H1 (cell line): ENCODE results near the gene EXD2. TPM values are rescaled to one million over a fixed set of nuclear protein-coding genes. Genes with fewer than 3 reads are reported as not detected.

ENCODE experiments used
- CTCF ChIA-PET: fragments of 300-600 bp; sonication (Branson Sonifier 250); formaldehyde crosslinking; loops from one replicate; lab custom pipeline; 2021; ENCODE audit not compliant: partially characterized antibody; lab: Charles Lee
- POLR2A ChIA-PET: fragments of 300-600 bp; sonication (Branson Sonifier 250); formaldehyde crosslinking; loops from one replicate; lab custom pipeline; 2021; ENCODE audit warnings: inconsistent platforms; ENCODE audit not compliant: partially characterized antibody; lab: Charles Lee
- DNase-seq, 2 experiments: peaks; one replicate each; pipeline versions ENCODE4 v3.0.0 to v3.0.0-alpha.2; 2010 to 2022; ENCODE audit warnings: low spot score in 2 of 2, low read depth in 1 of 2, mixed read lengths in 1 of 2
- FAIRE-seq: peaks from 2 replicates; lab custom pipeline; 2011; peaks lifted over from hg19 to GRCh38; lab: Jason Lieb, UNC
- H2AFZ ChIP-seq: 2 replicates; pipeline ENCODE4 v1.8.1; 2012; ENCODE audit warnings: low read length, inconsistent platforms
- H2AK5ac ChIP-seq: 2 replicates; pipeline ENCODE4 v1.6.1; 2013; ENCODE audit warnings: low read depth, low read length
- H2BK120ac ChIP-seq: replicated peaks from 2 replicates; pipeline ENCODE3; 2013; ENCODE audit warnings: low read depth, low read length, inconsistent platforms
- H2BK12ac ChIP-seq: 2 replicates; pipeline ENCODE4 v1.6.1; 2013; ENCODE audit warnings: low read depth, low read length
- H2BK15ac ChIP-seq: 2 replicates; pipeline ENCODE4 v1.6.1; 2013; ENCODE audit warnings: low read length
- H2BK20ac ChIP-seq: 2 replicates; pipeline ENCODE4 v1.6.1; 2013; ENCODE audit warnings: low read length
- H2BK5ac ChIP-seq: 2 replicates; pipeline ENCODE4 v1.6.1; 2013; ENCODE audit warnings: low read depth, low read length
- H3K14ac ChIP-seq: 2 replicates; pipeline ENCODE4 v1.6.1; 2013; ENCODE audit warnings: inconsistent platforms; ENCODE audit not compliant: insufficient read length
- H3K18ac ChIP-seq: 2 replicates; pipeline ENCODE4 v1.6.1; 2013; ENCODE audit warnings: low read length; ENCODE audit errors: extremely low read depth
- H3K23ac ChIP-seq: 2 replicates; pipeline ENCODE4 v1.6.1; 2013; ENCODE audit warnings: inconsistent platforms; ENCODE audit not compliant: insufficient read length
- H3K23me2 ChIP-seq: 2 replicates; pipeline ENCODE4 v1.6.1; 2013; ENCODE audit warnings: low read depth, low read length
- H3K27ac ChIP-seq: 2 replicates; pipeline ENCODE4 v1.6.1; 2011; ENCODE audit warnings: low read depth, low read length, inconsistent platforms
- H3K27me3 ChIP-seq, 4 experiments: replicated peaks in 1 of 4; 1 replicate in 1 of 4; 2 replicates in 3 of 4; pipeline versions ENCODE4 v1.6.1 to v1.8.1; 2011 to 2013; ENCODE audit warnings: low read length in 3 of 4, mild to moderate bottlenecking in 3 of 4, inconsistent platforms in 2 of 4, mixed read lengths in 2 of 4, moderate library complexity in 1 of 4; ENCODE audit not compliant: control insufficient read depth in 3 of 4, insufficient read depth in 3 of 4; ENCODE audit errors: extremely low read depth in 1 of 4
- H3K36me3 ChIP-seq, 4 experiments: 2 replicates each; pipeline versions ENCODE4 v1.6.1 to v1.8.1; 2011 to 2013; ENCODE audit warnings: mild to moderate bottlenecking in 4 of 4, low read length in 3 of 4, moderate library complexity in 2 of 4, control low read depth in 1 of 4, inconsistent platforms in 1 of 4; ENCODE audit not compliant: insufficient read depth in 4 of 4, control insufficient read depth in 2 of 4
- H3K4ac ChIP-seq: replicated peaks from 2 replicates; pipeline ENCODE3; 2013; ENCODE audit warnings: low read length, low read depth, mixed read lengths, inconsistent platforms; ENCODE audit not compliant: insufficient read length
- H3K4me1 ChIP-seq, 4 experiments: replicated peaks in 1 of 4; 1 replicate in 1 of 4; 2 replicates in 3 of 4; pipeline versions ENCODE4 v1.6.1 to v1.8.1; 2011 to 2013; ENCODE audit warnings: low read length in 3 of 4, inconsistent platforms in 2 of 4, mixed read lengths in 1 of 4; ENCODE audit not compliant: insufficient read depth in 4 of 4, control insufficient read depth in 3 of 4
- H3K4me2 ChIP-seq, 2 experiments: 2 replicates each; pipeline versions ENCODE4 v1.6.1 to v1.8.1; 2011 to 2013; ENCODE audit warnings: low read depth in 2 of 2, low read length in 2 of 2, control low read depth in 1 of 2, inconsistent platforms in 1 of 2, mild to moderate bottlenecking in 1 of 2; ENCODE audit not compliant: insufficient read depth in 1 of 2
- H3K4me3 ChIP-seq, 4 experiments: fragments of 200-600, 300-600 bp in 1 of 4; sonication (generic), shearing (Covaris generic), sonication (Bioruptor Twin) in 1 of 4; 2 replicates each; pipeline versions ENCODE4 v1.5.1 to v1.8.1; 2011 to 2016; ENCODE audit warnings: low read length in 4 of 4, low read depth in 3 of 4, control low read depth in 2 of 4, inconsistent platforms in 2 of 4, mild to moderate bottlenecking in 2 of 4, mixed read lengths in 1 of 4, moderate library complexity in 1 of 4; ENCODE audit not compliant: insufficient read depth in 2 of 4; ENCODE audit errors: extremely low read depth in 1 of 4
- H3K56ac ChIP-seq: replicated peaks from 2 replicates; pipeline ENCODE3; 2013; ENCODE audit warnings: low read depth, mild to moderate bottlenecking, mixed read lengths, low read length, inconsistent platforms; ENCODE audit not compliant: insufficient read length
- H3K79me1 ChIP-seq: 2 replicates; pipeline ENCODE4 v1.6.1; 2013; ENCODE audit warnings: low read depth, low read length, control low read depth
- H3K79me2 ChIP-seq, 2 experiments: 2 replicates each; pipeline versions ENCODE4 v1.6.1 to v1.8.1; 2012 to 2013; ENCODE audit warnings: low read length in 2 of 2, mild to moderate bottlenecking in 2 of 2, inconsistent platforms in 1 of 2; ENCODE audit not compliant: insufficient read depth in 2 of 2, control insufficient read depth in 1 of 2
- H3K9ac ChIP-seq, 4 experiments: replicated peaks in 1 of 4; 1 replicate in 1 of 4; 2 replicates in 3 of 4; pipeline versions ENCODE4 v1.6.1 to v1.8.1; 2011 to 2013; ENCODE audit warnings: low read depth in 3 of 4, low read length in 3 of 4, control low read depth in 2 of 4, mild to moderate bottlenecking in 2 of 4, moderate library complexity in 2 of 4, inconsistent platforms in 1 of 4; ENCODE audit errors: extremely low read depth in 1 of 4
- H3K9me3 ChIP-seq, 2 experiments: 2 replicates each; pipeline versions ENCODE4 v1.6.1 to v1.8.1; 2012 to 2013; ENCODE audit warnings: mild to moderate bottlenecking in 2 of 2, moderate library complexity in 2 of 2, control low read depth in 1 of 2, inconsistent platforms in 1 of 2, low read depth in 1 of 2, low read length in 1 of 2, mixed read lengths in 1 of 2; ENCODE audit not compliant: insufficient read depth in 2 of 2
- H4K20me1 ChIP-seq, 2 experiments: replicated peaks in 1 of 2; 2 replicates each; pipeline versions ENCODE3 to v1.8.1; 2011 to 2013; ENCODE audit warnings: inconsistent platforms in 2 of 2, low read length in 2 of 2, mild to moderate bottlenecking in 1 of 2; ENCODE audit not compliant: insufficient read depth in 2 of 2, control insufficient read depth in 1 of 2
- H4K5ac ChIP-seq: 2 replicates; pipeline ENCODE4 v1.6.1; 2013; ENCODE audit warnings: low read length, low read depth, mixed read lengths, inconsistent platforms; ENCODE audit not compliant: insufficient read length
- H4K8ac ChIP-seq: 2 replicates; pipeline ENCODE4 v1.8.0; 2013; ENCODE audit warnings: mild to moderate bottlenecking, moderate library complexity, low read length, inconsistent platforms; ENCODE audit not compliant: insufficient read depth; ENCODE audit errors: extremely low read depth
- H4K91ac ChIP-seq: replicated peaks from 2 replicates; pipeline ENCODE3; 2013; ENCODE audit warnings: low read length, mixed read lengths, inconsistent platforms; ENCODE audit not compliant: insufficient read length
- BACH1 ChIP-seq: IDR thresholded peaks from 2 replicates; pipeline ENCODE4 v1.6.1; 2012; ENCODE audit warnings: low read length, improper control_type of control experiment
- CTBP2 ChIP-seq: IDR thresholded peaks from 2 replicates; pipeline ENCODE4 v1.7.0; 2011; ENCODE audit warnings: borderline replicate concordance, mild to moderate bottlenecking, moderate library complexity, mixed read lengths, low read length; ENCODE audit not compliant: insufficient read depth, insufficient read length
- EGR1 ChIP-seq: IDR thresholded peaks from 2 replicates; pipeline ENCODE4 v1.6.1; 2011; ENCODE audit warnings: low read depth, low read length, borderline replicate concordance
- EP300 ChIP-seq, 2 experiments: IDR thresholded peaks; 1 replicate in 1 of 2; 2 replicates in 1 of 2; pipeline ENCODE4 v1.6.1; 2011 to 2012; ENCODE audit warnings: low read depth in 2 of 2, low read length in 2 of 2, mild to moderate bottlenecking in 2 of 2, borderline replicate concordance in 1 of 2, inconsistent platforms in 1 of 2, moderate library complexity in 1 of 2
- GABPA ChIP-seq: IDR thresholded peaks from 2 replicates; pipeline ENCODE4 v1.6.1; 2011; ENCODE audit warnings: mild to moderate bottlenecking, low read length, moderate library complexity, borderline replicate concordance; ENCODE audit not compliant: insufficient read depth
- HDAC2 ChIP-seq, 2 experiments: fragments of 300-600 bp in 1 of 2; sonication (generic) in 1 of 2; IDR thresholded peaks; 2 replicates each; pipeline ENCODE4 v1.6.1; 2011 to 2012; ENCODE audit warnings: low read depth in 2 of 2, low read length in 2 of 2, mild to moderate bottlenecking in 2 of 2, moderate library complexity in 2 of 2, borderline replicate concordance in 1 of 2, inconsistent platforms in 1 of 2
- POLR2A ChIP-seq, 2 experiments: IDR thresholded peaks; 1 replicate in 1 of 2; 2 replicates in 1 of 2; pipeline ENCODE4 v1.6.1; 2011; ENCODE audit warnings: low read depth in 2 of 2, low read length in 2 of 2, mild to moderate bottlenecking in 2 of 2; ENCODE audit errors: control extremely low read depth in 1 of 2
- RXRA ChIP-seq: IDR thresholded peaks from 2 replicates; pipeline ENCODE4 v1.6.1; 2011; ENCODE audit warnings: low read depth, mild to moderate bottlenecking, low read length, moderate library complexity; ENCODE audit not compliant: insufficient read depth
- SP1 ChIP-seq: IDR thresholded peaks from 2 replicates; pipeline ENCODE4 v1.6.1; 2011; ENCODE audit warnings: low read depth, low read length
- SP2 ChIP-seq: IDR thresholded peaks from 2 replicates; pipeline ENCODE4 v1.6.1; 2012; ENCODE audit warnings: mild to moderate bottlenecking, low read length, inconsistent platforms
- SRF ChIP-seq: IDR thresholded peaks from 2 replicates; pipeline ENCODE4 v1.6.1; 2011; ENCODE audit warnings: mild to moderate bottlenecking, low read depth, low read length, moderate library complexity
- TCF12 ChIP-seq: IDR thresholded peaks from 2 replicates; pipeline ENCODE4 v1.6.1; 2011; ENCODE audit warnings: low read depth, mild to moderate bottlenecking, low read length
- TEAD4 ChIP-seq: IDR thresholded peaks from 2 replicates; pipeline ENCODE4 v1.6.1; 2012; ENCODE audit warnings: low read depth, low read length, inconsistent platforms, mixed read lengths
- ZNF274 ChIP-seq: IDR thresholded peaks from 2 replicates; pipeline ENCODE4 v1.7.0; 2012; ENCODE audit warnings: low read length, borderline replicate concordance; ENCODE audit errors: extremely low read depth
- polyA plus RNA-seq, 7 experiments: library from polyadenylated mRNA; depleted of rRNA in 3 of 7; stranded (reverse) in 5 of 7; unstranded in 2 of 7; fragments of >200 nt in 5 of 7; fragments of 200-250 nt in 2 of 7; gene quantifications; 1 replicate in 5 of 7; 2 replicates in 1 of 7; 4 replicates in 1 of 7; pipeline versions ENCODE4 v1.2.1 to v1.2.3, GENCODE V29; 2011 to 2013; ENCODE audit warnings: missing spikeins in 2 of 7, mixed read lengths in 2 of 7
- total RNA-seq: library from RNA; stranded (reverse); fragmentation: NEBNext Ultra II Directional; extraction: Animal tissue kit (Norgen Biotek cat#: 25700); gene quantifications from 2 replicates; pipeline ENCODE4 v1.2.1, GENCODE V29; 2021
- TF ChIP-seq, protein P1 (sequence below): IDR thresholded peaks from 2 replicates; pipeline ENCODE4 v1.6.1; 2012; ENCODE audit warnings: inconsistent platforms
- TF ChIP-seq, protein P2 (sequence below): IDR thresholded peaks from 2 replicates; pipeline ENCODE4 v1.6.1; 2012; ENCODE audit warnings: inconsistent platforms

The EXD2 gene
- total and polyA plus RNA-seq, 2 of the 8 experiments (the other 6 are each of a cell fraction or from before 2014, with no cell fraction given): 11.9 to 25.9 TPM

GRCh38 chr14:69175130-69175529 is 16.2 kb upstream of the EXD2 start:
- Histone ChIP-seq H2BK12ac (no peak overlapping the region), H3K79me1 (no peaks in the 10 kb centered on the region), H3K9ac (no peak overlapping the region), H3K36me3 (no peaks in the 10 kb centered on the region), H3K23ac (no peak overlapping the region), H3K9me3 (no peaks in the 10 kb centered on the region), H3K4me1 (no peaks in the 10 kb centered on the region), H3K27ac (no peak overlapping the region), H2BK15ac (no peak overlapping the region), H3K27me3 (no peaks in the 10 kb centered on the region), H4K8ac (no peak overlapping the region), H2BK20ac (no peak overlapping the region), H2AK5ac (no peak overlapping the region), H3K4me2 (no peak overlapping the region), H4K5ac (no peak overlapping the region), H3K4me3 (no peak overlapping the region), H2BK5ac (no peak overlapping the region), H2BK120ac (no peak overlapping the region), H3K14ac (no peak overlapping the region), H2AFZ (no peak overlapping the region), H3K23me2 (no peaks in the 10 kb centered on the region), H3K56ac (no peak overlapping the region), H4K20me1 (no peaks in the 10 kb centered on the region), H3K4ac (no peak overlapping the region), H3K79me2 (no peaks in the 10 kb centered on the region), H3K18ac (no peak overlapping the region), H4K91ac (no peak overlapping the region)
- peak; percentile 52 for FAIRE-seq
- CTCF ChIA-PET: no interaction called here
- no peak for DNase-seq
- TF ChIP-seq EGR1 (no peak), ZNF274 (no peak), SP1 (no peak), TCF12 (no peak), EP300 (IDR thresholded peaks at IDR 0.05; ENCODE audit: borderline replicate concordance in 1 of 2, low read depth in 2 of 2, low read length in 2 of 2) (no peak), SRF (no peak), GABPA (no peak), HDAC2 (IDR thresholded peaks at IDR 0.05; ENCODE audit: borderline replicate concordance in 1 of 2, low read depth in 2 of 2, low read length in 2 of 2) (no peak), TEAD4 (no peak), SP2 (no peak), RXRA (no peak), CTBP2 (no peak), POLR2A (IDR thresholded peaks at IDR 0.05; ENCODE audit: control extremely low read depth in 1 of 2, low read depth in 2 of 2, low read length in 2 of 2) (no peak), BACH1 (no peak)
- TF ChIP-seq, protein P1, sequence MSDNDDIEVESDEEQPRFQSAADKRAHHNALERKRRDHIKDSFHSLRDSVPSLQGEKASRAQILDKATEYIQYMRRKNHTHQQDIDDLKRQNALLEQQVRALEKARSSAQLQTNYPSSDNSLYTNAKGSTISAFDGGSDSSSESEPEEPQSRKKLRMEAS: no peak
- TF ChIP-seq, protein P2, sequence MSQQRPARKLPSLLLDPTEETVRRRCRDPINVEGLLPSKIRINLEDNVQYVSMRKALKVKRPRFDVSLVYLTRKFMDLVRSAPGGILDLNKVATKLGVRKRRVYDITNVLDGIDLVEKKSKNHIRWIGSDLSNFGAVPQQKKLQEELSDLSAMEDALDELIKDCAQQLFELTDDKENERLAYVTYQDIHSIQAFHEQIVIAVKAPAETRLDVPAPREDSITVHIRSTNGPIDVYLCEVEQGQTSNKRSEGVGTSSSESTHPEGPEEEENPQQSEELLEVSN: no peak
- POLR2A ChIA-PET: no interaction called here
